Upper lobe of left lung (tissue), 4 donors: Measurements from ENCODE around the gene MRPL33.

Source experiments
- CTCF ChIP-seq, 6 experiments: fragments of 450-650 bp in 4 of 6; fragments of 200-600 bp in 2 of 6; sonication (generic) in 2 of 6; IDR thresholded peaks; one replicate each; pipeline ENCODE4 v1.5.1; 2016 to 2019; ENCODE audit warnings: antibody characterized with exemption in 6 of 6
- EP300 ChIP-seq, 4 donors: sonication (generic); formaldehyde crosslinking; IDR thresholded peaks; one replicate each; pipeline ENCODE4 v1.5.1; 2017; ENCODE audit warnings: antibody characterized with exemption in 4 of 4, control low read depth in 2 of 4
- POLR2A ChIP-seq, 4 donors: fragments of 450-650 bp; IDR thresholded peaks; one replicate each; pipeline ENCODE4 v1.5.1; 2016 to 2017; ENCODE audit warnings: antibody characterized with exemption in 4 of 4, mild to moderate bottlenecking in 2 of 4
- POLR2AphosphoS5 ChIP-seq, 2 donors: sonication (generic); formaldehyde crosslinking; IDR thresholded peaks; one replicate each; pipeline ENCODE4 v1.5.1; 2017; ENCODE audit warnings: antibody characterized with exemption in 2 of 2

- TF ChIP-seq CTCF (IDR thresholded peaks at IDR 0.05), result no peak
- no peak for TF ChIP-seq POLR2A (IDR thresholded peaks at IDR 0.05)
- TF ChIP-seq EP300 (IDR thresholded peaks at IDR 0.05), result no peak
- no peak for TF ChIP-seq POLR2AphosphoS5 (IDR thresholded peaks at IDR 0.05)
These were observed 31.5 kb downstream of the MRPL33 start for GRCh38 chr2:27803046-27803445.
